Kidney (tissue), 14 donors: ENCODE data around the gene RGS6. TPM values are rescaled to one million over a fixed set of nuclear protein-coding genes. Genes with fewer than 3 reads are reported as not detected.

Experiments used
- DNase-seq, 5 donors: peaks; one replicate each; pipeline ENCODE4 v3.0.0-alpha.2; 2013 to 2020
- FAIRE-seq: peaks from 2 replicates; lab custom pipeline; 2012; peaks lifted over from hg19 to GRCh38; lab: Jason Lieb, UNC
- H3K27ac ChIP-seq, 2 donors: one replicate each; pipeline ENCODE4 v1.7.0; 2013; ENCODE audit warnings: low read depth in 2 of 2, low read length in 2 of 2, inconsistent platforms in 1 of 2
- H3K27me3 ChIP-seq: one replicate; pipeline ENCODE4 v1.7.1; 2013; ENCODE audit warnings: low read length, inconsistent platforms; ENCODE audit not compliant: control insufficient read depth, insufficient read depth
- H3K36me3 ChIP-seq, 3 donors: one replicate each; pipeline versions ENCODE4 v1.7.0 to v1.7.1; 2013; ENCODE audit warnings: low read length in 3 of 3, control low read depth in 1 of 3, inconsistent platforms in 1 of 3; ENCODE audit not compliant: insufficient read depth in 3 of 3, control insufficient read depth in 2 of 3
- H3K4me1 ChIP-seq, 3 donors: one replicate each; pipeline versions ENCODE4 v1.7.0 to v1.7.1; 2013; ENCODE audit warnings: low read length in 3 of 3, inconsistent platforms in 1 of 3, low read depth in 1 of 3; ENCODE audit not compliant: control insufficient read depth in 2 of 3, insufficient read depth in 2 of 3
- H3K4me3 ChIP-seq, 3 donors: one replicate each; pipeline versions ENCODE4 v1.7.0 to v1.8.1; 2013; ENCODE audit warnings: low read length in 3 of 3, control low read depth in 1 of 3, inconsistent platforms in 1 of 3
- H3K9ac ChIP-seq, 3 donors: one replicate each; pipeline versions ENCODE4 v1.7.0 to v1.7.1; 2013; ENCODE audit warnings: low read length in 3 of 3, control low read depth in 1 of 3, inconsistent platforms in 1 of 3
- H3K9me3 ChIP-seq, 3 donors: one replicate each; pipeline versions ENCODE4 v1.7.0 to v1.7.1; 2013; ENCODE audit warnings: low read length in 3 of 3, control low read depth in 1 of 3, inconsistent platforms in 1 of 3; ENCODE audit not compliant: control insufficient read depth in 2 of 3, insufficient read depth in 1 of 3
- intact Hi-C: fragments of 100-400 bp; cut with DNase I; formaldehyde crosslinking; loops from one replicate; pipeline ENCODE4 v1.11.1; 2022
- polyA plus RNA-seq: library from polyadenylated mRNA; stranded (reverse); fragments of 350-450 nt; fragmentation: Illumina TruSeq; extraction: RNeasy Lipid Tissue Mini Kit (QIAGEN cat#74804); gene quantifications from one replicate; pipeline ENCODE4 v1.2.3, GENCODE V29; 2014; ENCODE audit warnings: low read depth, low replicate concordance; ENCODE audit not compliant: insufficient read depth
- total RNA-seq: library from RNA; stranded (reverse); fragmentation: NEBNext Ultra II Directional; extraction: Animal tissue kit (Norgen Biotek cat#: 25700); gene quantifications from one replicate; pipeline ENCODE4 v1.2.1, GENCODE V29; 2021
- TF ChIP-seq, protein P1 (sequence below): IDR thresholded peaks from 3 replicates; pipeline ENCODE4 v1.5.1; 2012; ENCODE audit warnings: mild to moderate bottlenecking, moderate library complexity, borderline replicate concordance; ENCODE audit not compliant: insufficient read depth; ENCODE audit errors: extremely low read depth
- donor health status: control.
- donor health status: control.
- donor health status: control.
- donor health status: control.
- donor health status: control.
- donor health status: DM: yes; HTN: yes; CAD: no.
- donor health status: Normal renal cell carcinoma (clear cell type).

The RGS6 gene
- total and polyA plus RNA-seq, 2 donors from 2014 or later, result 1.1 to 1.4 TPM

- no peak overlapping the region for H3K27ac ChIP-seq
- intact Hi-C loops, result no loop called here
- H3K4me3 ChIP-seq, result no peak overlapping the region
- no peaks in the 10 kb centered on the region for H3K36me3 ChIP-seq
- DNase-seq (no peak), FAIRE-seq (no peak)
- H3K9ac ChIP-seq, result no peak overlapping the region
- TF ChIP-seq, protein P1, sequence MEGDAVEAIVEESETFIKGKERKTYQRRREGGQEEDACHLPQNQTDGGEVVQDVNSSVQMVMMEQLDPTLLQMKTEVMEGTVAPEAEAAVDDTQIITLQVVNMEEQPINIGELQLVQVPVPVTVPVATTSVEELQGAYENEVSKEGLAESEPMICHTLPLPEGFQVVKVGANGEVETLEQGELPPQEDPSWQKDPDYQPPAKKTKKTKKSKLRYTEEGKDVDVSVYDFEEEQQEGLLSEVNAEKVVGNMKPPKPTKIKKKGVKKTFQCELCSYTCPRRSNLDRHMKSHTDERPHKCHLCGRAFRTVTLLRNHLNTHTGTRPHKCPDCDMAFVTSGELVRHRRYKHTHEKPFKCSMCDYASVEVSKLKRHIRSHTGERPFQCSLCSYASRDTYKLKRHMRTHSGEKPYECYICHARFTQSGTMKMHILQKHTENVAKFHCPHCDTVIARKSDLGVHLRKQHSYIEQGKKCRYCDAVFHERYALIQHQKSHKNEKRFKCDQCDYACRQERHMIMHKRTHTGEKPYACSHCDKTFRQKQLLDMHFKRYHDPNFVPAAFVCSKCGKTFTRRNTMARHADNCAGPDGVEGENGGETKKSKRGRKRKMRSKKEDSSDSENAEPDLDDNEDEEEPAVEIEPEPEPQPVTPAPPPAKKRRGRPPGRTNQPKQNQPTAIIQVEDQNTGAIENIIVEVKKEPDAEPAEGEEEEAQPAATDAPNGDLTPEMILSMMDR, result no peak
- H3K27me3 ChIP-seq, result no peaks in the 10 kb centered on the region
- H3K9me3 ChIP-seq, result no peaks in the 10 kb centered on the region
- no peaks in the 10 kb centered on the region for H3K4me1 ChIP-seq
Measured at GRCh38 chr14:72439707-72440106, 507.5 kb downstream of the RGS6 start.

GRCh38 chr14:72443256-72443655 is 511.0 kb downstream of the RGS6 start:
- Histone ChIP-seq H3K4me3 (no peak overlapping the region), H3K9ac (no peak overlapping the region), H3K27me3 (no peaks in the 10 kb centered on the region), H3K9me3 (no peaks in the 10 kb centered on the region), H3K27ac (no peak overlapping the region), H3K4me1 (no peaks in the 10 kb centered on the region), H3K36me3 (no peaks in the 10 kb centered on the region)
- FAIRE-seq (no peak), DNase-seq (no peak)
- intact Hi-C loops, result no loop called here
- TF ChIP-seq, protein P1, result no peak

DNA sequence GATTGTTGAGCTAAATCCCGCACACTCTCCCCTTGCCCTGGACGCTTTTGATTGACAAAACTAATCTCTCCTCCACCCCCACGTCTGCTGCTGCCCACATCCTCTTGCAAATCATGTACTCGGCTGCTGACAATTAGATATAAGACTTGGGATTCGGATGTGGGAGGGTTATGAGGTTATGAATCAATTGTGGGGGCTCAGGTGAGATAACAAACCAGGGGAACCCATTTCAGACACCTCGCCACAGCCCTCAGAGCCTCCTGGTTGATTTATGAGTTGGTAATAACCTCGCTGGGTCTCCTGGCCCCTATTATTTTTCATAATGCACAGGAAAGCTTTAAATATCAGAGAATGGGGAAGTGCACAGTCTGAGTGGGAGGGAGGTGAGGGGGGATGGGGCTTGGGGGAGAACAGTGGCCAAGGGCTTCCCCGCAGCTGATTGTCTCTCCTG is 511.8 kb downstream of the RGS6 start:
- H3K4me3 ChIP-seq, result no peak overlapping the region
- FAIRE-seq, result no peak

More for the DNA sequence above, 511.8 kb downstream of the RGS6 start:
- intact Hi-C loops, result no loop called here
- no peaks in the 10 kb centered on the region for H3K36me3 ChIP-seq
- no peak overlapping the region for H3K9ac ChIP-seq
- TF ChIP-seq, protein P1, result no peak
- peak in 1 of 5 donors; percentile 22 for DNase-seq
- no peaks in the 10 kb centered on the region for H3K27me3 ChIP-seq
- H3K4me1 ChIP-seq, result no peaks in the 10 kb centered on the region
- H3K27ac ChIP-seq, result no peak overlapping the region
- H3K9me3 ChIP-seq, result no peaks in the 10 kb centered on the region
